BJ (cell line): ENCODE measurements around the gene PCSK1N. TPM values are rescaled to one million over a fixed set of nuclear protein-coding genes. Genes with fewer than 3 reads are reported as not detected.

Source experiments
- CTCF ChIA-PET: fragments of 350-600 bp; formaldehyde crosslinking; extraction: SDS; loops from one replicate; lab custom pipeline; 2021; ENCODE audit warnings: antibody characterized with exemption, inconsistent platforms; lab: Yijun Ruan, JAX
- POLR2A ChIA-PET: fragments of 300-600 bp; sonication (Branson Sonifier 250); formaldehyde crosslinking; extraction: SDS; loops from one replicate; lab custom pipeline; 2021; ENCODE audit warnings: antibody characterized with exemption; lab: Charles Lee
- DNase-seq: peaks from one replicate; pipeline ENCODE4 v3.0.0-alpha.2; 2011; ENCODE audit warnings: low read depth
- H3K27me3 ChIP-seq: 2 replicates; pipeline ENCODE4 v1.6.0; 2011; ENCODE audit warnings: low read length; ENCODE audit not compliant: control insufficient read depth, insufficient read depth
- H3K36me3 ChIP-seq: 2 replicates; pipeline ENCODE4 v1.5.1; 2011; ENCODE audit warnings: low read length; ENCODE audit not compliant: control insufficient read depth, insufficient read depth
- H3K4me3 ChIP-seq: 2 replicates; pipeline ENCODE4 v1.5.1; 2011; ENCODE audit warnings: low read depth, mild to moderate bottlenecking, control low read depth, low read length
- polyA plus RNA-seq: library from polyadenylated mRNA; depleted of rRNA; stranded (reverse); fragments of >200 nt; gene quantifications from 2 replicates; pipeline ENCODE4 v1.2.3, GENCODE V29; 2011
- TF ChIP-seq, protein P1 (sequence below): IDR thresholded peaks from 2 replicates; pipeline ENCODE4 v1.5.1; 2011; ENCODE audit warnings: low read depth, mild to moderate bottlenecking, control low read depth, inconsistent platforms, low read length, moderate library complexity; ENCODE audit not compliant: insufficient read depth

The PCSK1N gene
- polyA plus RNA-seq, 1 experiment, result not detected

DNA sequence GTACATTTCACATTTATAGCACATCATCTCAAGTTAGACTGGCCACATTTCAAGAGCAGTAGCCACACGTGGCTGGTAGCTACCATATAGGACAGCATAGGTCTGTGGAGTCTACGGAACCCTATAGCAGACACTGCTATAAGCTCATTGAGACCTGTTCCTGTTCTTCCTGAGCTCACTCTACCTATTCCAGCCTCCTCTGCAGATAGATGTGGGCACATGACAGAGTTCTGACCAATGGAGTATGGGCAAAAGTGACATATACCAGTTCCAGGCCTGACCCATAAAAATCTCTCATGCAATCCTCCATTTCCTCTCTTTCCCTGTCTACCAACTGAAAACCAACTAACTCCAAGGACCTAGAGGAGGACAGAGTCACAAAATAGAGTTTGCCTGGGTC is 37.1 kb downstream of the PCSK1N start:
- H3K4me3 ChIP-seq, result no peak overlapping the region
- CTCF ChIA-PET, result no interaction called here
- POLR2A ChIA-PET, result interaction anchor here (0.6 kb wide), 1 partner anchor 122 kb away, joined by 15 read pairs; no protein-coding TSS in a partner anchor
- no peaks in the 10 kb centered on the region for H3K36me3 ChIP-seq
- no peaks in the 10 kb centered on the region for H3K27me3 ChIP-seq
- TF ChIP-seq, protein P1, sequence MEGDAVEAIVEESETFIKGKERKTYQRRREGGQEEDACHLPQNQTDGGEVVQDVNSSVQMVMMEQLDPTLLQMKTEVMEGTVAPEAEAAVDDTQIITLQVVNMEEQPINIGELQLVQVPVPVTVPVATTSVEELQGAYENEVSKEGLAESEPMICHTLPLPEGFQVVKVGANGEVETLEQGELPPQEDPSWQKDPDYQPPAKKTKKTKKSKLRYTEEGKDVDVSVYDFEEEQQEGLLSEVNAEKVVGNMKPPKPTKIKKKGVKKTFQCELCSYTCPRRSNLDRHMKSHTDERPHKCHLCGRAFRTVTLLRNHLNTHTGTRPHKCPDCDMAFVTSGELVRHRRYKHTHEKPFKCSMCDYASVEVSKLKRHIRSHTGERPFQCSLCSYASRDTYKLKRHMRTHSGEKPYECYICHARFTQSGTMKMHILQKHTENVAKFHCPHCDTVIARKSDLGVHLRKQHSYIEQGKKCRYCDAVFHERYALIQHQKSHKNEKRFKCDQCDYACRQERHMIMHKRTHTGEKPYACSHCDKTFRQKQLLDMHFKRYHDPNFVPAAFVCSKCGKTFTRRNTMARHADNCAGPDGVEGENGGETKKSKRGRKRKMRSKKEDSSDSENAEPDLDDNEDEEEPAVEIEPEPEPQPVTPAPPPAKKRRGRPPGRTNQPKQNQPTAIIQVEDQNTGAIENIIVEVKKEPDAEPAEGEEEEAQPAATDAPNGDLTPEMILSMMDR, result no peak
- DNase-seq, result no peak

DNA sequence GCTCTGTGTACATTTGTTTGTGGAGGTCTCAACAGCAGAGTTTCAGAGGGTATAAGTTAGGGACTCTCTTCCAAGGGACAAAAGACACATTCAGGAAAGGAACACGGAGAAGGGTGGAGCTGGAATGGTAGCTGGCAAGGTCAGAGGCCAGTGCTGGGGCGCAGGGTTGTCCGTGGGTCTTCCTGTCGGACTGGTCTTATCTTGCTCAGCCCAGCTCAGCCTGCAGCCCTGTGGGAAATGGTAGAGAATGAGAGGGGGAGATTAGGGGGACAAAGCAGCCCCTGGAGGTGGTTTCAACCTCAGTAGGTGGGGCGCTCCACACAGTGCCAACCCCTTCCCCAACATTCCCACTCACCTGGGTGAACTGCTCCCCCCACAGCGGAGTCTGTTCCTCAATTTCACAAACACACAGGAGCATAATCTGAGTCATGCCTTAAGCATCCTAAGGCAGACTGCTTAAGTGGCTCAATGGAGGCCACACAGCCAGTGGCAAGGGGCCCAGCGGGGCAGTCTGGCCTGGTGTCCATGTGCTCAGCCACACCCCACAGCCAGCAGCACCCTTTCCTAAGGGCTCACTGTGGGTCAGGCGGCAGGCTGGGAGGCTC is 40.4 kb downstream of the PCSK1N start:
- CTCF ChIA-PET, result interaction anchor here (0.7 kb wide), 1 partner anchor 109 kb away, joined by 3 read pairs; no protein-coding TSS in a partner anchor
- DNase-seq, result peak; percentile 19
- POLR2A ChIA-PET, result no interaction called here

DNA sequence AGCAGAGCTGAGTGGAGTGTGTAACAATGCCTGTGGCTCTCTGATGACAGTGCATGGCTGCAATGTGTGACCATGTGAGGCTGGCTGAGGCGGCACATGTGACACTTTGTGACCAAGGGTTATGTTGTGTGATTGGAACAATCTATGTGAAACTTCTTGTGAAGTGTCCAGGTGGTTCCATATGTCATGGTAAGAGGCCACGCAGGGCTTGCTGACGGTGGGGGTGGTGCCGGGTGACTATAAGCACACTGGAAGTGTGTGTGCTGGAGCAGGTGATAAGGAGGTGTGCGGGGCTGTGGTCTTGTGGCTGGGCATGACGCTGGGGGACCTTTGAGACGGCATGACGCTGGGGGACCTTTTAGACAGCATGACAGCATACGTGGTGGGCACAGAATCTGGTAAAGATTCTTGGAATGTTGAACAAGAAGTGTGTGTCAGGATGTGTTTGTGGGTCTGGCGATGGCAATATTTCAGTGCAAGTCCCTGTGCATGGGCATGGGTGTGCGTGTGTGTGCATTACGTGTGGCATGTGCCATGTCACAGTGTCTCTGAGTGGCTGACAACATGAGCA is 41.0 kb downstream of the PCSK1N start:
- H3K36me3 ChIP-seq, result no peaks in the 10 kb centered on the region
- TF ChIP-seq, protein P1, result no peak
- ChIA-PET POLR2A (no interaction called here), CTCF (interaction anchor here (0.7 kb wide), 1 partner anchor 110 kb away, joined by 3 read pairs; no protein-coding TSS in a partner anchor)
- no peaks in the 10 kb centered on the region for H3K27me3 ChIP-seq
- DNase-seq, result no peak
- no peak overlapping the region for H3K4me3 ChIP-seq

More for the DNA sequence above, 40.4 kb downstream of the PCSK1N start:
- Histone ChIP-seq H3K36me3 (no peaks in the 10 kb centered on the region), H3K4me3 (no peak overlapping the region), H3K27me3 (no peaks in the 10 kb centered on the region)
- TF ChIP-seq, protein P1, result no peak

DNA sequence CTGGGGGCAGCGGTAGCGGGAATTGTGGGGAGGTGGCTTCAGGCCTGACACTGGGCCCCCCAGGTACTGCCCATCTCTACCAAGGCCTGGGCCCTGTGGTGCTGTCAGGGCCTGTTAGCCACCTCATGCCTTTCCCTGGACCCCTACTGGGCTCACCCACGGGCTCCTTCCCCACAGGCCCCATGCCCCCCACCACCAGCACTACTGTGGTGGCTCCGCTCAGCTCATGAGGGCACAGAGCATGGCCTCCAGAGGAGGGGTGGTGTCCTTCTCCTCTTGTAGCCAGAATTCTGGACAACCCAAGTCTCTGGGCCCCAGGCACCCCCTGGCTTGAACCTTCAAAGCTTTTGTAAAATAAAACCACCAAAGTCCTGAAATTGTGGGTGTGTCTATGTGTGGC is 41.5 kb downstream of the PCSK1N start:
- DNase-seq, result no peak
- Histone ChIP-seq H3K4me3 (no peak overlapping the region), H3K27me3 (no peaks in the 10 kb centered on the region), H3K36me3 (no peaks in the 10 kb centered on the region)
- POLR2A ChIA-PET, result no interaction called here
- CTCF ChIA-PET, result no interaction called here
- TF ChIP-seq, protein P1, result no peak

DNA sequence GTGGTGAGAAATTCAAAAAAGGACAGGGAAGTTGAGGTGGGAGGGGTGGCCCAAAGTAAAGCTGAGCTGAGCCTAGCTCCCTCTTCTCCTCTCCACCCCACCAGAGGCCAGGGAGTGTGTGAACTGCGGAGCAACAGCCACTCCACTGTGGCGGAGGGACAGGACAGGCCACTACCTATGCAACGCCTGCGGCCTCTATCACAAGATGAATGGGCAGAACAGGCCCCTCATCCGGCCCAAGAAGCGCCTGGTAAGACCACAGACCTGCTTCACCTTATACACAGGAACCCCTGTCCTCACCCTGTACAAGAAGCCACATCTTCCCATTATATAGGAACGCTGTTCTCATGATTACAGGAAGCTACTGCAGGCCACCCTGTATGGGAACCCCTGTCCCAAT is 43.2 kb downstream of the PCSK1N start:
- Histone ChIP-seq H3K36me3 (no peaks in the 10 kb centered on the region), H3K4me3 (no peak overlapping the region), H3K27me3 (no peaks in the 10 kb centered on the region)
- TF ChIP-seq, protein P1, result no peak
- POLR2A ChIA-PET, result no interaction called here
- DNase-seq, result no peak
- CTCF ChIA-PET, result no interaction called here
